Fibroblast of the aortic adventitia (primary cell): ENCODE measurements around the gene PRKCA. TPM values are rescaled to one million over a fixed set of nuclear protein-coding genes. Genes with fewer than 3 reads are reported as not detected.

ENCODE experiments used
- DNase-seq: peaks from one replicate; pipeline ENCODE4 v3.0.0-alpha.2; 2010; ENCODE audit warnings: low read depth
- H3K4me3 ChIP-seq: 2 replicates; pipeline ENCODE4 v1.5.1; 2011; ENCODE audit warnings: low read depth, mild to moderate bottlenecking, control low read depth, low read length, moderate library complexity
- CTCF ChIP-seq: IDR thresholded peaks from 2 replicates; pipeline ENCODE4 v1.5.1; 2011; ENCODE audit warnings: mild to moderate bottlenecking, low read length, control low read depth, inconsistent platforms; ENCODE audit not compliant: insufficient read depth
- total RNA-seq: library from RNA; depleted of rRNA; stranded (reverse); fragments of >200 nt; gene quantifications from 2 replicates; pipeline ENCODE4 v1.2.3, GENCODE V29; 2012; ENCODE audit warnings: low replicate concordance

PRKCA gene
- total RNA-seq, 1 donor = 43.7 TPM

GRCh38 chr17:66645259-66645658 is 342.8 kb downstream of the PRKCA start:
- no peak for DNase-seq
- no peak for TF ChIP-seq CTCF
- H3K4me3 ChIP-seq = no peak overlapping the region

- peak; percentile 45 for DNase-seq
- no peak for TF ChIP-seq CTCF
- no peak overlapping the region for H3K4me3 ChIP-seq
These were observed 345.1 kb downstream of the PRKCA start for GRCh38 chr17:66647391-66647983.

GRCh38 chr17:66649818-66650543 is 347.6 kb downstream of the PRKCA start:
- H3K4me3 ChIP-seq = no peak overlapping the region
- no peak for TF ChIP-seq CTCF
- DNase-seq = no peak

- no peak for DNase-seq
- TF ChIP-seq CTCF = no peak
- no peak overlapping the region for H3K4me3 ChIP-seq
These were observed 348.1 kb downstream of the PRKCA start for GRCh38 chr17:66650544-66650877.

GRCh38 chr17:66652840-66653507 is 350.6 kb downstream of the PRKCA start:
- H3K4me3 ChIP-seq = no peak overlapping the region
- TF ChIP-seq CTCF = no peak
- DNase-seq = no peak

- DNase-seq = peak; percentile 51
- no peak overlapping the region for H3K4me3 ChIP-seq
- no peak for TF ChIP-seq CTCF
These were observed 351.8 kb downstream of the PRKCA start for GRCh38 chr17:66654106-66654740.
